Adipocyte (in vitro differentiated cells): Measurements from ENCODE around the gene NCK1.
A peak's percentile ranks its signal among the peaks of the same experiment; 100 is the strongest.

Experiments
- DNase-seq: peaks from one replicate; pipeline ENCODE4 v3.0.0-alpha.2; 2015; ENCODE audit warnings: low read depth
- H3K27me3 ChIP-seq: replicated peaks from 2 replicates; pipeline ENCODE4 v1.7.0; 2013; ENCODE audit warnings: mild to moderate bottlenecking, low read length, moderate library complexity; ENCODE audit not compliant: control insufficient read depth, insufficient read depth
- H3K36me3 ChIP-seq: 2 replicates; pipeline ENCODE4 v1.7.0; 2013; ENCODE audit warnings: low read length, mild to moderate bottlenecking, moderate library complexity; ENCODE audit not compliant: control insufficient read depth, insufficient read depth, severe bottlenecking
- H3K4me1 ChIP-seq: 2 replicates; pipeline ENCODE4 v1.7.0; 2013; ENCODE audit warnings: mild to moderate bottlenecking, low read length, moderate library complexity; ENCODE audit not compliant: control insufficient read depth, insufficient read depth
- H3K4me3 ChIP-seq: 2 replicates; pipeline ENCODE4 v1.7.0; 2013; ENCODE audit warnings: mild to moderate bottlenecking, low read length, moderate library complexity
- H3K9ac ChIP-seq: 2 replicates; pipeline ENCODE4 v1.7.0; 2013; ENCODE audit warnings: mild to moderate bottlenecking, low read length, moderate library complexity
- H3K9me3 ChIP-seq: 2 replicates; pipeline ENCODE4 v1.7.0; 2013; ENCODE audit warnings: mild to moderate bottlenecking, low read length, moderate library complexity; ENCODE audit not compliant: control insufficient read depth

NCK1 gene

GRCh38 chr3:136836511-136837156 is 25.4 kb upstream of the NCK1 start:
- DNase-seq, result no peak
- Histone ChIP-seq H3K36me3 (peaks cover 3% of the 10 kb centered on the region), H3K4me3 (no peak overlapping the region), H3K27me3 (no peaks in the 10 kb centered on the region), H3K9ac (no peak overlapping the region), H3K4me1 (peaks cover 31% of the 10 kb centered on the region), H3K9me3 (no peaks in the 10 kb centered on the region)

- no peaks in the 10 kb centered on the region for H3K27me3 ChIP-seq
- no peak overlapping the region for H3K9ac ChIP-seq
- DNase-seq, result peak; percentile 33
- peaks cover 3% of the 10 kb centered on the region for H3K36me3 ChIP-seq
- no peaks in the 10 kb centered on the region for H3K9me3 ChIP-seq
- H3K4me3 ChIP-seq, result no peak overlapping the region
- peaks cover 31% of the 10 kb centered on the region for H3K4me1 ChIP-seq
Observed at GRCh38 chr3:136838641-136839555, 23.1 kb upstream of the NCK1 start.

DNA sequence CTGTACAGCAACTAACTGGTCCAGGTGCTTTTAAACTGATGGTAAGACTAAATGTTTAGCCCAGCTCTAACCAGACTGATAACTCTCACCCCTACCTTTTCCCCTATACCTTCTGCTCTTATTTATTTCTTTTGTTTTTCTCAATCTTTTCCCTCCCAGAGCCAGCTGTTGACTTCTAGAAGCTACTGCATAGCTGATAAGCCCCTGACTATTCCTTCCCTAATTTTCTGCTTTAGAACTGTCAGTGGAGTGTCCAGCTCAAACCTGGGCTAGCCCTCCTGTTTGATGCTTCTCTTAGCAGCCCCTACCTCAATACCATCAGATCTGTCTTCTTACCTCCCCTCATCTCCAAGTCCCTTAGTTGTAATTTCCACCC is 22.5 kb upstream of the NCK1 start:
- no peak for DNase-seq
- H3K9ac ChIP-seq, result no peak overlapping the region
- H3K27me3 ChIP-seq, result no peaks in the 10 kb centered on the region
- H3K9me3 ChIP-seq, result no peaks in the 10 kb centered on the region
- H3K36me3 ChIP-seq, result peaks cover 3% of the 10 kb centered on the region
- no peak overlapping the region for H3K4me3 ChIP-seq
- H3K4me1 ChIP-seq, result peaks cover 31% of the 10 kb centered on the region

- DNase-seq, result no peak
- Histone ChIP-seq H3K9ac (no peak overlapping the region), H3K27me3 (no peaks in the 10 kb centered on the region), H3K4me1 (peaks cover 26% of the 10 kb centered on the region), H3K36me3 (peaks cover 8% of the 10 kb centered on the region), H3K9me3 (no peaks in the 10 kb centered on the region), H3K4me3 (no peak overlapping the region)
Observed at GRCh38 chr3:136840252-136840651, 21.8 kb upstream of the NCK1 start.

GRCh38 chr3:136842294-136842693 is 19.7 kb upstream of the NCK1 start:
- Histone ChIP-seq H3K9ac (no peak overlapping the region), H3K9me3 (no peaks in the 10 kb centered on the region), H3K4me1 (peaks cover 11% of the 10 kb centered on the region), H3K27me3 (no peaks in the 10 kb centered on the region), H3K4me3 (no peak overlapping the region), H3K36me3 (peaks cover 8% of the 10 kb centered on the region)
- DNase-seq, result no peak

- H3K4me3 ChIP-seq, result no peak overlapping the region
- no peaks in the 10 kb centered on the region for H3K9me3 ChIP-seq
- peaks cover 5% of the 10 kb centered on the region for H3K36me3 ChIP-seq
- no peaks in the 10 kb centered on the region for H3K27me3 ChIP-seq
- no peak for DNase-seq
- no peak overlapping the region for H3K9ac ChIP-seq
- no peaks in the 10 kb centered on the region for H3K4me1 ChIP-seq
Observed at GRCh38 chr3:136844724-136845123, 17.3 kb upstream of the NCK1 start.

- no peaks in the 10 kb centered on the region for H3K27me3 ChIP-seq
- peaks cover 10% of the 10 kb centered on the region for H3K36me3 ChIP-seq
- no peak overlapping the region for H3K4me3 ChIP-seq
- no peaks in the 10 kb centered on the region for H3K9me3 ChIP-seq
- peaks cover 18% of the 10 kb centered on the region for H3K4me1 ChIP-seq
- H3K9ac ChIP-seq, result peak overlapping the region; percentile 7
- no peak for DNase-seq
Observed at GRCh38 chr3:136852180-136852579, 9.8 kb upstream of the NCK1 start.

- DNase-seq, result no peak
- no peak overlapping the region for H3K4me3 ChIP-seq
- peaks cover 10% of the 10 kb centered on the region for H3K36me3 ChIP-seq
Observed at GRCh38 chr3:136856665-136857064, 5.3 kb upstream of the NCK1 start.

DNA sequence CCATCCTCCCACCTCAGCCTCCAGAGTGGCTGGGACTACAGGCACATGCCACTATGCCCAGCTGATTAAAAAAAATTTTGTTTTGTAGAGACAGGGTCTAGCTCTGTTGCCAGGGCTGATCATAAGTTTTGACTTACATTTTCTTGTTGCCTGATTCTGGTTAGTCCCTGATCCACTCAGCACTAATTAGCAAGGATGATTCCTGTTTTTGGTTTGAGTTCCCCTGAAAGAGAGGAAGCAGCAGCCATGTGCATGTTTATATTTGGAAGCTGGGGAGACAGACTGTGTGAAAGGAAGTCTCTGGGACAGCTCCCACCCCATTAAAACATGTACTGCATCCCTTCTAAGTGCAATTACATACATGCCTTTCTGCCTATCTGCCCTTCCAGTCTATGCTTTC is 3.6 kb upstream of the NCK1 start:
- H3K9ac ChIP-seq, result no peak overlapping the region
- H3K27me3 ChIP-seq, result no peaks in the 10 kb centered on the region
- no peaks in the 10 kb centered on the region for H3K9me3 ChIP-seq
- no peak for DNase-seq
- peaks cover 12% of the 10 kb centered on the region for H3K4me1 ChIP-seq
- H3K36me3 ChIP-seq, result peaks cover 10% of the 10 kb centered on the region
- no peak overlapping the region for H3K4me3 ChIP-seq

More at GRCh38 chr3:136856665-136857064, 5.3 kb upstream of the NCK1 start:
- no peaks in the 10 kb centered on the region for H3K9me3 ChIP-seq
- H3K4me1 ChIP-seq, result peaks cover 15% of the 10 kb centered on the region
- H3K27me3 ChIP-seq, result no peaks in the 10 kb centered on the region
- no peak overlapping the region for H3K9ac ChIP-seq

DNA sequence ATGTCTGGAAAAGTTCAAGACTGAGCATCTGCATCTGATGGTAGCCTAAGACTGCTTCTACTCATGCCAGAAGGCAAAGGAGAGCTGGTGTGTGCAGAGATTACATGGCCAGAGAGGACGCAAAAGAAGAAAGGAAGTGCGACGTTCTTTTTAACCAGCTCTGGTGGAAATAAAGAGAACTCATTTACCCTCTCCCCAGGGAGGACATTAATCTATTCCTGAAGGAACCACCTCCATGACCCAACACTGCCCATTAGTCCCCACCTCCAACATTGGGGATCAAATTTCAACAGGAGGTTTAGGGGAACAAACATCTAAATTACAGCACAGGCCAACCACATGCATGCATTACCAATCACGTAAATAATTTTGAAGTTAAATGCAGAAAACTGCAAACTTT is 1.5 kb upstream of the NCK1 start:
- DNase-seq, result peak; percentile 44
- H3K4me3 ChIP-seq, result peak overlapping the region; percentile 90
- no peaks in the 10 kb centered on the region for H3K27me3 ChIP-seq
- H3K4me1 ChIP-seq, result peaks cover 16% of the 10 kb centered on the region
- H3K9me3 ChIP-seq, result no peaks in the 10 kb centered on the region
- no peaks in the 10 kb centered on the region for H3K36me3 ChIP-seq
- peak overlapping the region; percentile 52 for H3K9ac ChIP-seq

GRCh38 chr3:136862617-136863322 is 762 bp downstream of the NCK1 start:
- peaks cover 16% of the 10 kb centered on the region for H3K4me1 ChIP-seq
- H3K9me3 ChIP-seq, result no peaks in the 10 kb centered on the region
- H3K36me3 ChIP-seq, result peaks cover 2% of the 10 kb centered on the region
- no peaks in the 10 kb centered on the region for H3K27me3 ChIP-seq
- H3K4me3 ChIP-seq, result peak overlapping the region; percentile 90
- peak; percentile 81 for DNase-seq
- peak overlapping the region; percentile 94 for H3K9ac ChIP-seq
